Neural progenitor cell (in vitro differentiated cells): Measurements from ENCODE around the gene HSD3B7. TPM values are rescaled to one million over a fixed set of nuclear protein-coding genes. Genes with fewer than 3 reads are reported as not detected.
"Not testable (repeated sequence)": the region's sequence is repeated elsewhere in the genome, so short reads cannot be mapped to it uniquely, and the experiment has no call there.

Source experiments
- DNase-seq: peaks from one replicate; pipeline ENCODE4 v3.0.0-alpha.2; 2016; ENCODE audit warnings: low spot score
- H2AFZ ChIP-seq: fragments of 200-600 bp; sonication (generic); replicated peaks from 2 replicates; pipeline ENCODE4 v1.6.1; 2016; ENCODE audit warnings: antibody characterized with exemption
- H3F3A ChIP-seq: fragments of 200-600 bp; sonication (generic); 2 replicates; pipeline ENCODE4 v1.6.1; 2016; ENCODE audit warnings: antibody characterized with exemption, low read depth
- H3K27ac ChIP-seq: fragments of 200-600 bp; sonication (generic); 2 replicates; pipeline ENCODE4 v1.5.1; 2016; ENCODE audit warnings: mild to moderate bottlenecking
- H3K27me3 ChIP-seq: fragments of 200-600 bp; sonication (generic); 2 replicates; pipeline ENCODE4 v1.6.1; 2016; ENCODE audit warnings: mild to moderate bottlenecking, moderate library complexity
- H3K36me3 ChIP-seq: fragments of 200-600 bp; sonication (generic); 2 replicates; pipeline ENCODE4 v1.5.1; 2016
- H3K4me1 ChIP-seq: fragments of 200-600 bp; sonication (generic); 2 replicates; pipeline ENCODE4 v1.6.1; 2016; ENCODE audit warnings: mixed run types
- H3K4me2 ChIP-seq: fragments of 200-600 bp; sonication (generic); 2 replicates; pipeline ENCODE4 v1.6.1; 2016
- H3K4me3 ChIP-seq: fragments of 200-600 bp; sonication (generic); 2 replicates; pipeline ENCODE4 v1.5.1; 2016
- H3K79me2 ChIP-seq: fragments of 200-600 bp; sonication (generic); 2 replicates; pipeline ENCODE4 v1.6.1; 2016; ENCODE audit warnings: low read depth
- H3K9ac ChIP-seq: fragments of 200-600 bp; sonication (generic); 2 replicates; pipeline ENCODE4 v1.6.1; 2016
- H3K9me3 ChIP-seq: fragments of 200-600 bp; sonication (generic); 2 replicates; pipeline ENCODE4 v1.5.1; 2016; ENCODE audit warnings: low read depth
- H4K20me1 ChIP-seq: fragments of 200-600 bp; sonication (generic); 2 replicates; pipeline ENCODE4 v1.6.1; 2016; ENCODE audit warnings: low read depth
- H3K27ac Mint-ChIP-seq: 3 replicates; pipeline ENCODE4 v1.8.0; 2021; ENCODE audit warnings: mixed read lengths
- H3K27me3 Mint-ChIP-seq: 2 replicates; pipeline ENCODE4 v1.8.0; 2022; ENCODE audit warnings: low read depth, mild to moderate bottlenecking, inconsistent platforms, moderate library complexity, mixed read lengths; ENCODE audit not compliant: insufficient read depth
- H3K36me3 Mint-ChIP-seq: 3 replicates; pipeline ENCODE4 v1.8.0; 2021; ENCODE audit warnings: mixed read lengths
- H3K4me1 Mint-ChIP-seq: 3 replicates; pipeline ENCODE4 v1.8.0; 2021; ENCODE audit warnings: mixed read lengths
- H3K4me3 Mint-ChIP-seq: 3 replicates; pipeline ENCODE4 v1.8.0; 2021; ENCODE audit warnings: mild to moderate bottlenecking, moderate library complexity, mixed read lengths
- H3K9me3 Mint-ChIP-seq: 3 replicates; pipeline ENCODE4 v1.8.0; 2020; ENCODE audit warnings: mixed read lengths
- EZH2 ChIP-seq: fragments of 200-600 bp; sonication (generic); IDR thresholded peaks from 2 replicates; pipeline ENCODE4 v1.6.1; 2017; ENCODE audit warnings: antibody characterized with exemption, mild to moderate bottlenecking, moderate library complexity
- EZH2phosphoT487 ChIP-seq: fragments of 200-600 bp; sonication (generic); IDR thresholded peaks from 2 replicates; pipeline ENCODE4 v1.6.1; 2017; ENCODE audit warnings: antibody characterized with exemption
- total RNA-seq: library from RNA; depleted of rRNA; stranded (reverse); fragments of >200 nt; gene quantifications from 2 replicates; pipeline ENCODE4 v1.2.3, GENCODE V29; 2015; ENCODE audit warnings: low replicate concordance
- TF ChIP-seq, protein P1 (sequence below): fragments of 200-600 bp; sonication (generic); IDR thresholded peaks from 2 replicates; pipeline ENCODE4 v1.5.1; 2017; ENCODE audit warnings: antibody characterized with exemption, mild to moderate bottlenecking

HSD3B7 gene
- total RNA-seq, 1 donor from 2014 or later, result 1.4 TPM

DNA sequence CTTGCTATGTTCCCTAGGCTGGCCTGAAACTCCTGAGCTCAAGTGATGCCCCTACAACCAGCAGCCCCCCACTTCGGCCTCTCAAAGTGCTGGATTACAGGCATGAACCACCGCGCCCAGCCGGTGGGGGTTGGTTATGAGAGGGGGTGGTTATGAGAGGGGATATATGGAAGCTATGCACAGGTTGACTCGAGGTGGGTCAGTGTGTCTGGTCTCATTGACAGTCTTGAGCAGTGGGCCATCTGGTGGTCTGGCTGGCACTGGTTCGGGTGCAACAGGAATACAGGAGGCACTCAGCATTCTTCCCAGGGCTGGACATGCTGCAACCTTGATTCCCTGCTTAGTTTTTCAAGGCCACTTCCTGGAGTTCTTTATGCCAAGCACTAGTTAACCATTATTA is 31.0 kb downstream of the HSD3B7 start:
- Histone ChIP-seq H4K20me1 (no peaks in the 10 kb centered on the region), H3K9ac (no peak overlapping the region), H3K79me2 (no peaks in the 10 kb centered on the region), H3K27me3 (peaks cover 32% of the 10 kb centered on the region), H3F3A (no peaks in the 10 kb centered on the region), H3K27ac (no peak overlapping the region), H3K4me2 (no peak overlapping the region), H3K4me1 (no peaks in the 10 kb centered on the region), H3K4me3 (no peak overlapping the region), H2AFZ (no peak overlapping the region), H3K9me3 (no peaks in the 10 kb centered on the region), H3K36me3 (no peaks in the 10 kb centered on the region)
- Mint-ChIP-seq H3K4me3 (peak overlapping the region; percentile 33), H3K4me1 (peaks cover 5% of the 10 kb centered on the region), H3K9me3 (peaks cover 2% of the 10 kb centered on the region), H3K27me3 (peaks cover 20% of the 10 kb centered on the region), H3K36me3 (no peaks in the 10 kb centered on the region), H3K27ac (no peak overlapping the region)
- TF ChIP-seq, protein P1, sequence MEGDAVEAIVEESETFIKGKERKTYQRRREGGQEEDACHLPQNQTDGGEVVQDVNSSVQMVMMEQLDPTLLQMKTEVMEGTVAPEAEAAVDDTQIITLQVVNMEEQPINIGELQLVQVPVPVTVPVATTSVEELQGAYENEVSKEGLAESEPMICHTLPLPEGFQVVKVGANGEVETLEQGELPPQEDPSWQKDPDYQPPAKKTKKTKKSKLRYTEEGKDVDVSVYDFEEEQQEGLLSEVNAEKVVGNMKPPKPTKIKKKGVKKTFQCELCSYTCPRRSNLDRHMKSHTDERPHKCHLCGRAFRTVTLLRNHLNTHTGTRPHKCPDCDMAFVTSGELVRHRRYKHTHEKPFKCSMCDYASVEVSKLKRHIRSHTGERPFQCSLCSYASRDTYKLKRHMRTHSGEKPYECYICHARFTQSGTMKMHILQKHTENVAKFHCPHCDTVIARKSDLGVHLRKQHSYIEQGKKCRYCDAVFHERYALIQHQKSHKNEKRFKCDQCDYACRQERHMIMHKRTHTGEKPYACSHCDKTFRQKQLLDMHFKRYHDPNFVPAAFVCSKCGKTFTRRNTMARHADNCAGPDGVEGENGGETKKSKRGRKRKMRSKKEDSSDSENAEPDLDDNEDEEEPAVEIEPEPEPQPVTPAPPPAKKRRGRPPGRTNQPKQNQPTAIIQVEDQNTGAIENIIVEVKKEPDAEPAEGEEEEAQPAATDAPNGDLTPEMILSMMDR, result peak; percentile 10
- no peak for TF ChIP-seq EZH2phosphoT487
- no peak for DNase-seq

DNA sequence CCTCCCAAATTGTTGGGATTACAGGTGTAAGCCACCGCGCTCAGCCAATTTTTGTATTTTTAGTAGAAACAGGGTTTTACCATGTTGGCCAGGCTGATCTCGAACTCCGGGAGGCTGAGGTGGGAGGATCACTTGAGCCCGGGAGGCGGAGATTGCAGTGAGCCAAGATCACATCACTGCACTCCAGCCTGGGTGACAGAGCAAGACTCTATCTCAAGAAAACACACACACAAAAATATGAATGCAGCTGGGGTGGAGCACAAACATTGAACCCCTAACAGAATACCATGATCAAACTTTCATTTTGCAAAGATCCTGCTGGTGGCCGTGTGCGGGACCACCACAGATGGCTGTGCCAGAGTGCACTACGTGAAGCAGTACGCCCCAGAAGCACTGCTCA is 32.7 kb downstream of the HSD3B7 start:
- not testable (repeated sequence) for DNase-seq, H3K79me2 ChIP-seq, H2AFZ ChIP-seq, H3K4me3 ChIP-seq, H4K20me1 ChIP-seq, H3K4me3 Mint-ChIP-seq, H3F3A ChIP-seq, H3K36me3 ChIP-seq, H3K4me1 Mint-ChIP-seq, H3K9me3 Mint-ChIP-seq, H3K27ac Mint-ChIP-seq, H3K27ac ChIP-seq, H3K4me2 ChIP-seq, H3K36me3 Mint-ChIP-seq, H3K9me3 ChIP-seq, H3K4me1 ChIP-seq, H3K9ac ChIP-seq
- peaks cover 13% of the 10 kb centered on the region for H3K27me3 Mint-ChIP-seq
- H3K27me3 ChIP-seq, result peaks cover 15% of the 10 kb centered on the region

DNA sequence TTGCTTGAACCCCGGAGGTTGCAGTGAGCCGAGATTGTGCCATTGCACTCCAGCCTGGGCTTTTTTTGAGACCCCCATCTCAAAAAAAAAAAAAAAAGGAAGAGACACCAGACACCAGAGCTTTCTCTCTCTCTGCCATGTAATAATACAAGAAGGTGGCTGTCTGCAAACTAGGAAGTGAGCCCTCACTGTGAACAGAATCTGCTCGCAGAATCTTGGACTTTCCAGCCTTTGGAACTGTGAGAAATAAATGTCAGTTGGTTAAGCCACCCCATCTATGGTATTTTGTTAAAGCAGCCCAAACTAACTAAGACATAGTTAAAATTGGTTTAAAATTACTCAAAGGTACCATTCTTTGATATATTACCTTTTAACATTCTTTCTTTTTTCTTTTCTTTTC is 35.5 kb downstream of the HSD3B7 start:
- Histone ChIP-seq H3K4me1 (no peaks in the 10 kb centered on the region), H4K20me1 (no peaks in the 10 kb centered on the region), H3K4me3 (no peak overlapping the region), H3K36me3 (no peaks in the 10 kb centered on the region), H3K9me3 (no peaks in the 10 kb centered on the region), H3K9ac (no peak overlapping the region), H2AFZ (no peak overlapping the region), H3K79me2 (no peaks in the 10 kb centered on the region), H3K4me2 (no peak overlapping the region), H3K27me3 (no peaks in the 10 kb centered on the region), H3K27ac (no peak overlapping the region), H3F3A (no peaks in the 10 kb centered on the region)
- Mint-ChIP-seq H3K36me3 (no peaks in the 10 kb centered on the region), H3K9me3 (peaks cover 2% of the 10 kb centered on the region), H3K4me3 (no peak overlapping the region), H3K4me1 (no peaks in the 10 kb centered on the region), H3K27ac (no peak overlapping the region), H3K27me3 (peaks cover 10% of the 10 kb centered on the region)
- TF ChIP-seq EZH2phosphoT487 (no peak), EZH2 (no peak)
- TF ChIP-seq, protein P1, result no peak
- DNase-seq, result no peak

DNA sequence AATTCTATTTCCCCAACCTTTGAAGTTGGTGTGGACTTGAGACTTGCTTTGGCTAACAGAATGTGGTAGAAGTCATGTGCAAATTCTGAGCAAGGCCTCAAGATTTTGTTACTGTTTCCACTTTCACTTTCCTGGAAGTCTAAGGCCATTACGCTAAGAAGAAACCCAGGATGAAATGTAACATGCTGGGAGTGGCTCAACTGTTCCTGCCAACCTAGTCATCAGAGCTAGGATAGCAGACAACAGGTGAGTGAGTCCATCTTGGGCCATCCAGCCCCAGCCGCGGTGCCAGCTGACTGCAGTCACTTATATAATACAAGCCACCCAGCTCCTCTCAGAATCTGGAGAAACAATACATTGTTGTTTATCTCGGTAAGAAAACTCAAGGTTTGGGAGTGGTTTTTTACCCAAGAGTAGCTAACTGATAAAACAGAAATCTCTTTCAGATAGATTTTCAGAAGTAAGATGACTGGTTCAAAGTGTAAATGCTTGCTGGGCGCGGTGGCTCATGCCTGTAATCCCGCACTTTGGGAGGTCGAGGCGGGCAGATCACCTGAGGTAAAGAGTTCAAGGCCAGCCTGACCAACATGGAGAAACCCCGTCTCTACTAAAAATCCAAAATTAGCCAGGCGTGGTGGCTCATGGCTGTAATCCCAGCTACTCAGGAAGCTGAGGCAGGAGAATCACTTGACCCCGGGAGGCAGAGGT is 37.7 kb downstream of the HSD3B7 start:
- TF ChIP-seq EZH2 (no peak), EZH2phosphoT487 (no peak)
- TF ChIP-seq, protein P1, result no peak
- H2AFZ ChIP-seq, result no peak overlapping the region
- DNase-seq, result no peak
- Mint-ChIP-seq H3K4me3 (no peak overlapping the region), H3K4me1 (no peaks in the 10 kb centered on the region), H3K27me3 (peaks cover 7% of the 10 kb centered on the region), H3K27ac (no peak overlapping the region), H3K36me3 (no peaks in the 10 kb centered on the region), H3K9me3 (peaks cover 2% of the 10 kb centered on the region)
- no peak overlapping the region for H3K4me2 ChIP-seq
- no peak overlapping the region for H3K27ac ChIP-seq
- no peaks in the 10 kb centered on the region for H3F3A ChIP-seq
- H3K79me2 ChIP-seq, result no peaks in the 10 kb centered on the region
- no peaks in the 10 kb centered on the region for H3K36me3 ChIP-seq
- no peaks in the 10 kb centered on the region for H3K4me1 ChIP-seq
- no peaks in the 10 kb centered on the region for H3K9me3 ChIP-seq
- H3K4me3 ChIP-seq, result no peak overlapping the region
- H3K27me3 ChIP-seq, result no peaks in the 10 kb centered on the region
- no peak overlapping the region for H3K9ac ChIP-seq
- H4K20me1 ChIP-seq, result no peaks in the 10 kb centered on the region
